HepG2 (cell line): Measurements from ENCODE around the gene FIZ1. TPM values are rescaled to one million over a fixed set of nuclear protein-coding genes. Genes with fewer than 3 reads are reported as not detected.

Source experiments
- HCFC1 ChIP-seq: fragments of 150-350 bp; IDR thresholded peaks from 2 replicates; pipeline ENCODE4 v1.6.1; 2014; ENCODE audit warnings: low read depth, low read length
- HNRNPUL1 ChIP-seq: fragments of 200-400 bp; formaldehyde crosslinking; IDR thresholded peaks from 2 replicates; pipeline ENCODE4 v1.6.1; 2017; ENCODE audit warnings: low read depth, mild to moderate bottlenecking, low read length, moderate library complexity
- MED1 ChIP-seq: sonication (generic); formaldehyde crosslinking; IDR thresholded peaks from 2 replicates; pipeline ENCODE4 v1.4.0; 2020; ENCODE audit warnings: missing genetic modification reagents
- PATZ1 ChIP-seq: sonication (generic); formaldehyde crosslinking; IDR thresholded peaks from 2 replicates; pipeline ENCODE4 v1.4.0; 2020; ENCODE audit warnings: missing genetic modification reagents
- SIX1 ChIP-seq: sonication (generic); formaldehyde crosslinking; IDR thresholded peaks from 2 replicates; pipeline ENCODE4 v1.4.0; 2020; ENCODE audit warnings: missing genetic modification reagents, borderline replicate concordance
- SP1 ChIP-seq, 2 experiments: fragments of 450-650 bp in 1 of 2; sonication (generic) in 1 of 2; formaldehyde crosslinking in 1 of 2; IDR thresholded peaks; 2 replicates each; pipeline versions ENCODE4 v1.4.0 to v1.6.1; 2016 to 2020; ENCODE audit warnings: missing genetic modification reagents in 1 of 2
- ZNF549 ChIP-seq: sonication (generic); formaldehyde crosslinking; IDR thresholded peaks from 2 replicates; pipeline ENCODE4 v1.5.0; 2020; ENCODE audit warnings: missing genetic modification reagents
- ZNF766 ChIP-seq: sonication (generic); formaldehyde crosslinking; IDR thresholded peaks from 2 replicates; pipeline ENCODE4 v1.5.0; 2020; ENCODE audit warnings: missing genetic modification reagents, borderline replicate concordance
- polyA plus RNA-seq, 8 experiments: library from polyadenylated mRNA; depleted of rRNA in 3 of 8; stranded (reverse) in 7 of 8; unstranded in 1 of 8; fragments of >200 nt; fragmentation: Illumina TruSeq in 4 of 8; extraction: Trizol in 4 of 8; gene quantifications; 2 replicates each; pipeline versions ENCODE4 v1.2.1 to v1.2.3, GENCODE V29; 2011 to 2016; ENCODE audit warnings: low read depth in 4 of 8, missing spikeins in 1 of 8, mixed read lengths in 1 of 8; ENCODE audit not compliant: insufficient read depth in 1 of 8
- total RNA-seq, 5 experiments: library from RNA; depleted of rRNA; stranded (reverse); fragments of >200 nt; fragmentation: Illumina TruSeq; extraction: Trizol; gene quantifications; 2 replicates each; pipeline ENCODE4 v1.2.3, GENCODE V29; 2016; ENCODE audit warnings: low read depth in 1 of 5
- TF ChIP-seq, protein P1 (sequence below): sonication (generic); formaldehyde crosslinking; conservative IDR thresholded peaks from 2 replicates; pipeline ENCODE4 v1.4.0; 2020; ENCODE audit warnings: missing genetic modification reagents
- TF ChIP-seq, protein P2 (sequence below): IDR thresholded peaks from 2 replicates; pipeline ENCODE4 v1.6.1; 2016; ENCODE audit warnings: control low read depth
- TF ChIP-seq, protein P3 (sequence below): sonication (generic); formaldehyde crosslinking; IDR thresholded peaks from 2 replicates; pipeline ENCODE4 v1.9.0; 2022; ENCODE audit warnings: missing genetic modification reagents, mild to moderate bottlenecking, borderline replicate concordance

Gene FIZ1
- total and polyA plus RNA-seq, 2 of the 13 experiments (the other 11 are each of a cell fraction or from before 2014, with no cell fraction given): 3.6 to 5.9 TPM

DNA sequence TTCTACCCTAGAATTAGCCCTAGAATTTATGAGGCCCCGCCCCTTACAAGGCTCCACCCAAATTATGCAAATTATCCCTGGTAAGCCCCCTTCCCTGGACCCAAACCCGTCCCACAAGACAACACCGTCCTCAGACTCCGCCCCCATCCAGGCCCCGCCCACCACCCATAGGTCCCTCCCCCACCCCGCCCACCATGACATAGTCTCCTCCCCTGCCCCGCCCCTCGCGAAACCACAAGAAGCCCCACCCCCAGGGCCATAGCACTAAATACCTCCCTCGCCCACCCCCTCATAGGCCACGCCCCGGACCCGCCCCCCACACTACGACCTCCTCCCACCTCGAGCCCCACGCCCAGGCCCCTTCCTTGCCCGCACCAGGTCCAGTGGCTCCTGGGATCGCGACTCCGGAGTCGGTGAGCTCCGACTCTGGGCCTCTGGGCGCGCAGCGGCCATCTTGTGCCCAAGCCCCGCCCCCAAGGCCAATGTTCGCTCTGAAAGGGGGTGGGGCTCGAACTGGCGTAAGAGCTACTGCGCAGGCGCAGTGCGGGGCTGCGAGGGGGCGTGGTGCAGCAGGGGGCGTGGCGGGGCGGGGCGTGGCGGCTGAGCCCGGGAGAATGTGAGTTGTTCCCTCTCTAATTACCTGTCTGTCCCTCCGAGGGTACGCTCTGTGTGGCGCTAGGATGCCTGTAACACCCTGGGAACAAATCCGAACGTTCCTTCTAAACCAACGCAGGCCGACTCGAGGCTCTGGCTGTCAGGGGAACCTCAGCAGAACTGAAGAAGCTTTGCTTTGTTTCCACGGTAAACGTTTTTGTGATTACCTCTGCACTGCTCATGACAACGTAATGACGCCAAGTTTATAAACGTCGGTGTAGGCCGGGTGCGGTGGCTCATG, 25.0 kb upstream of the FIZ1 start, which contains the start of gene ZNF784 (continued):
- TF ChIP-seq, protein P1, sequence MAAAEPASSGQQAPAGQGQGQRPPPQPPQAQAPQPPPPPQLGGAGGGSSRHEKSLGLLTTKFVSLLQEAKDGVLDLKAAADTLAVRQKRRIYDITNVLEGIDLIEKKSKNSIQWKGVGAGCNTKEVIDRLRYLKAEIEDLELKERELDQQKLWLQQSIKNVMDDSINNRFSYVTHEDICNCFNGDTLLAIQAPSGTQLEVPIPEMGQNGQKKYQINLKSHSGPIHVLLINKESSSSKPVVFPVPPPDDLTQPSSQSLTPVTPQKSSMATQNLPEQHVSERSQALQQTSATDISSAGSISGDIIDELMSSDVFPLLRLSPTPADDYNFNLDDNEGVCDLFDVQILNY (CRISPR knock-in tag): 0 out of 2 replicates have a peak, but pooled peaks have one; percentile 23
- TF ChIP-seq HCFC1 (peak; percentile 35; the same call in 1 of the 2 replicates), SIX1 (CRISPR knock-in tag) (no peak), PATZ1 (0 out of 2 replicates have a peak, but pooled peaks have one; percentile 7), ZNF766 (CRISPR knock-in tag) (no peak; the same call in 1 of the 2 replicates), MED1 (CRISPR knock-in tag) (peak; percentile 45; the same call in 1 of the 2 replicates), SP1 (IDR thresholded peaks at IDR 0.05) (peak; percentile 96), SP1 (CRISPR knock-in tag; IDR thresholded peaks at IDR 0.05) (peak; percentile 63), ZNF549 (CRISPR knock-in tag) (no peak), HNRNPUL1 (no peak)
- TF ChIP-seq, protein P2, sequence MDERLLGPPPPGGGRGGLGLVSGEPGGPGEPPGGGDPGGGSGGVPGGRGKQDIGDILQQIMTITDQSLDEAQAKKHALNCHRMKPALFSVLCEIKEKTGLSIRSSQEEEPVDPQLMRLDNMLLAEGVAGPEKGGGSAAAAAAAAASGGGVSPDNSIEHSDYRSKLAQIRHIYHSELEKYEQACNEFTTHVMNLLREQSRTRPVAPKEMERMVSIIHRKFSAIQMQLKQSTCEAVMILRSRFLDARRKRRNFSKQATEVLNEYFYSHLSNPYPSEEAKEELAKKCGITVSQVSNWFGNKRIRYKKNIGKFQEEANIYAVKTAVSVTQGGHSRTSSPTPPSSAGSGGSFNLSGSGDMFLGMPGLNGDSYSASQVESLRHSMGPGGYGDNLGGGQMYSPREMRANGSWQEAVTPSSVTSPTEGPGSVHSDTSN (CRISPR knock-in tag): no peak
- TF ChIP-seq, protein P3, sequence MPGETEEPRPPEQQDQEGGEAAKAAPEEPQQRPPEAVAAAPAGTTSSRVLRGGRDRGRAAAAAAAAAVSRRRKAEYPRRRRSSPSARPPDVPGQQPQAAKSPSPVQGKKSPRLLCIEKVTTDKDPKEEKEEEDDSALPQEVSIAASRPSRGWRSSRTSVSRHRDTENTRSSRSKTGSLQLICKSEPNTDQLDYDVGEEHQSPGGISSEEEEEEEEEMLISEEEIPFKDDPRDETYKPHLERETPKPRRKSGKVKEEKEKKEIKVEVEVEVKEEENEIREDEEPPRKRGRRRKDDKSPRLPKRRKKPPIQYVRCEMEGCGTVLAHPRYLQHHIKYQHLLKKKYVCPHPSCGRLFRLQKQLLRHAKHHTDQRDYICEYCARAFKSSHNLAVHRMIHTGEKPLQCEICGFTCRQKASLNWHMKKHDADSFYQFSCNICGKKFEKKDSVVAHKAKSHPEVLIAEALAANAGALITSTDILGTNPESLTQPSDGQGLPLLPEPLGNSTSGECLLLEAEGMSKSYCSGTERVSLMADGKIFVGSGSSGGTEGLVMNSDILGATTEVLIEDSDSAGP (CRISPR knock-in tag): peak; percentile 29; the same call in 1 of the 2 replicates
